ENCODE measurements around the gene NDRG3.

Gene NDRG3

DNA sequence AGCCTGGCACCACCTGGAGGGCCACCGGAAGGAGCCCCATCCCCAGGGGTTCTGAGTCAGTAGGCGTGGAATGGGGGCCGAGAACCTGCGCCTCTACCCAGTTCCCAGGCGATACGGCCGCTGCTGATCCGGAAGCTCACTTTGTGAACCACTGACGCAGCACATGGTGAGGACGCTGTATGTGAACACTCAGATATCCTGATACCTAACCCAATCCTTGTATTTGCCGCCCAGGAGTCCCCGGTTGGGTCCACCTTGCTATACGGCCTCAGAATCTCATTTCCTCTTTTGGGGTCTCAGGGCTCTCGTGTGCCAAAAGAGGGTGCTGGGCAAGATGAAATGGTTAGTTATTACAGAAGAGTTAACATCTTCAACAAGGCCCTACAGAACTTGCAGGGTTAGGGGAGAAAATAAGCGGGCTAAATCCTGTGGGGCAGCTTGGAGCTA is 140.9 kb downstream of the NDRG3 start:
- no peak for DNase-seq (ENCODE audit: low read depth in 1 of 2, low spot score in 1 of 2)
- in situ Hi-C loops (cut with HindIII; ENCODE audit: low pct_unique_long_range_greater_than_20kb, low sequenced_read_pairs), result no loop called here
- no peak for TF ChIP-seq JUND (IDR thresholded peaks at IDR 0.05; ENCODE audit: low read depth)
